HepG2 (cell line): ENCODE results near the gene PTGER4. TPM values are rescaled to one million over a fixed set of nuclear protein-coding genes. Genes with fewer than 3 reads are reported as not detected.

Experiments used
- ATAC-seq: fragments of 200-7000 bp; cut with Tn5 transposase; 3 replicates; pipeline ENCODE4 v1.9.1; 2020; ENCODE audit warnings: mild to moderate bottlenecking, moderate library complexity
- BruUV-seq: library from RNA; stranded (reverse); fragments of 400-500 nt; replicated peaks from 2 replicates; lab custom pipeline; 2021; lab: Mats Ljungman, UMichigan
- CTCF ChIA-PET: fragments of 300-600 bp; formaldehyde crosslinking; extraction: SDS; loops from one replicate; lab custom pipeline; 2021; ENCODE audit warnings: low total read pairs, inconsistent platforms, low intra/inter-chr PET ratio; lab: Yijun Ruan, JAX
- POLR2A ChIA-PET: fragments of 350-600 bp; sonication (Branson Sonifier 250); formaldehyde crosslinking; loops from one replicate; lab custom pipeline; 2020; ENCODE audit warnings: antibody characterized with exemption, inconsistent platforms; lab: Yijun Ruan, JAX
- DNase-seq: peaks from one replicate; pipeline ENCODE4 v3.0.0-alpha.2; 2015; ENCODE audit warnings: low spot score
- FAIRE-seq: peaks from 3 replicates; lab custom pipeline; 2011; peaks lifted over from hg19 to GRCh38; lab: Jason Lieb, UNC
- H2AFZ ChIP-seq: one replicate; pipeline ENCODE4 v1.6.1; 2011; ENCODE audit warnings: low read length, inconsistent platforms
- H3K27ac ChIP-seq: fragments of 300-600 bp; 3 replicates; pipeline ENCODE4 v1.8.0; 2011; ENCODE audit warnings: mixed run types, mild to moderate bottlenecking, mixed read lengths, low read length, inconsistent platforms; ENCODE audit not compliant: insufficient read depth; ENCODE audit errors: extremely low read length
- H3K27me3 ChIP-seq, 2 experiments: fragments of 200-600 bp in 1 of 2; 2 replicates in 1 of 2; 3 replicates in 1 of 2; pipeline versions ENCODE4 v1.6.0 to v1.8.0; 2011; ENCODE audit warnings: low read length in 2 of 2, mild to moderate bottlenecking in 2 of 2, moderate library complexity in 2 of 2, inconsistent platforms in 1 of 2; ENCODE audit not compliant: insufficient read depth in 2 of 2, control insufficient read depth in 1 of 2
- H3K36me3 ChIP-seq, 2 experiments: fragments of 200-600 bp in 1 of 2; replicated peaks in 1 of 2; 2 replicates in 1 of 2; 3 replicates in 1 of 2; pipeline versions ENCODE4 v1.5.1 to v1.8.0; 2011; ENCODE audit warnings: low read length in 2 of 2, inconsistent platforms in 1 of 2; ENCODE audit not compliant: insufficient read depth in 2 of 2, control insufficient read depth in 1 of 2
- H3K4me1 ChIP-seq: 2 replicates; pipeline ENCODE4 v1.5.1; 2012; ENCODE audit warnings: low read length, inconsistent platforms; ENCODE audit not compliant: insufficient read depth
- H3K4me2 ChIP-seq: 2 replicates; pipeline ENCODE4 v1.6.0; 2011; ENCODE audit warnings: low read depth, low read length, inconsistent platforms
- H3K4me3 ChIP-seq, 3 experiments: fragments of 200-600 bp in 1 of 3; sonication (generic), shearing (Covaris generic) in 1 of 3; replicated peaks in 1 of 3; 2 replicates each; pipeline ENCODE4 v1.5.1; 2011 to 2016; ENCODE audit warnings: low read length in 3 of 3, inconsistent platforms in 2 of 3, low read depth in 2 of 3, mild to moderate bottlenecking in 2 of 3, control low read depth in 1 of 3, mixed read lengths in 1 of 3; ENCODE audit not compliant: insufficient read depth in 1 of 3
- H3K79me2 ChIP-seq: one replicate; pipeline ENCODE4 v1.6.1; 2011; ENCODE audit warnings: low read length, inconsistent platforms; ENCODE audit not compliant: insufficient read depth
- H3K9ac ChIP-seq: 2 replicates; pipeline ENCODE4 v1.6.0; 2011; ENCODE audit warnings: mild to moderate bottlenecking, low read depth, low read length, inconsistent platforms; ENCODE audit not compliant: insufficient read depth
- H3K9me3 ChIP-seq: 2 replicates; pipeline ENCODE4 v1.5.1; 2012; ENCODE audit warnings: mild to moderate bottlenecking, low read length
- H4K20me1 ChIP-seq: 2 replicates; pipeline ENCODE4 v1.6.0; 2011; ENCODE audit warnings: inconsistent platforms, mild to moderate bottlenecking, low read length, moderate library complexity; ENCODE audit not compliant: insufficient read depth
- ARHGAP35 ChIP-seq: sonication (generic); formaldehyde crosslinking; IDR thresholded peaks from 2 replicates; pipeline ENCODE4 v1.9.0; 2022; ENCODE audit warnings: mild to moderate bottlenecking, inconsistent platforms, moderate library complexity, missing genetic modification reagents, borderline replicate concordance
- CENPT ChIP-seq: sonication (generic); formaldehyde crosslinking; IDR thresholded peaks from 2 replicates; pipeline ENCODE4 v1.8.0; 2022; ENCODE audit warnings: low read depth, mild to moderate bottlenecking, moderate library complexity, missing genetic modification reagents
- CREBL2 ChIP-seq: sonication (generic); formaldehyde crosslinking; IDR thresholded peaks from 2 replicates; pipeline ENCODE4 v1.8.1; 2023; ENCODE audit warnings: missing genetic modification reagents, mild to moderate bottlenecking, borderline replicate concordance
- IRX3 ChIP-seq: sonication (generic); formaldehyde crosslinking; IDR thresholded peaks from 2 replicates; pipeline ENCODE4 v1.8.1; 2023; ENCODE audit warnings: mild to moderate bottlenecking, low read depth, missing genetic modification reagents, borderline replicate concordance
- MTA1 ChIP-seq: sonication (generic); formaldehyde crosslinking; IDR thresholded peaks from 2 replicates; pipeline ENCODE4 v1.4.0; 2020; ENCODE audit warnings: missing genetic modification reagents, mild to moderate bottlenecking, borderline replicate concordance
- POGK ChIP-seq: sonication (generic); formaldehyde crosslinking; conservative IDR thresholded peaks from 2 replicates; pipeline ENCODE4 v1.8.0; 2022; ENCODE audit warnings: mild to moderate bottlenecking, moderate library complexity, missing genetic modification reagents
- SMARCE1 ChIP-seq: fragments of 450-650 bp; IDR thresholded peaks from 2 replicates; pipeline ENCODE4 v1.6.1; 2017; ENCODE audit warnings: borderline replicate concordance
- TCF7 ChIP-seq: sonication (generic); IDR thresholded peaks from 2 replicates; pipeline ENCODE4 v1.6.1; 2016; ENCODE audit warnings: antibody characterized with exemption, low read depth
- ZFP36L2 ChIP-seq: sonication (generic); formaldehyde crosslinking; IDR thresholded peaks from 2 replicates; pipeline ENCODE4 v1.4.0; 2020; ENCODE audit warnings: missing genetic modification reagents
- ZNF207 ChIP-seq: fragments of 450-650 bp; IDR thresholded peaks from 2 replicates; pipeline ENCODE4 v1.6.1; 2016; ENCODE audit warnings: antibody characterized with exemption, borderline replicate concordance
- ZNF225 ChIP-seq: sonication (generic); formaldehyde crosslinking; IDR thresholded peaks from 2 replicates; pipeline ENCODE4 v1.4.0; 2020; ENCODE audit warnings: mild to moderate bottlenecking, missing genetic modification reagents
- ZNF335 ChIP-seq: sonication (generic); formaldehyde crosslinking; IDR thresholded peaks from 2 replicates; pipeline ENCODE4 v1.4.0; 2020; ENCODE audit warnings: missing genetic modification reagents
- ZNF460 ChIP-seq: sonication (generic); formaldehyde crosslinking; IDR thresholded peaks from 2 replicates; pipeline ENCODE4 v1.5.1; 2020; ENCODE audit warnings: missing genetic modification reagents, mild to moderate bottlenecking, borderline replicate concordance
- ZNF556 ChIP-seq: sonication (generic); formaldehyde crosslinking; IDR thresholded peaks from 2 replicates; pipeline ENCODE4 v1.4.0; 2020; ENCODE audit warnings: mild to moderate bottlenecking, missing genetic modification reagents, borderline replicate concordance
- ZNF746 ChIP-seq: sonication (generic); formaldehyde crosslinking; IDR thresholded peaks from 2 replicates; pipeline ENCODE4 v1.8.0; 2022; ENCODE audit warnings: mild to moderate bottlenecking, missing genetic modification reagents
- ZSCAN30 ChIP-seq: sonication (generic); formaldehyde crosslinking; IDR thresholded peaks from 2 replicates; pipeline ENCODE4 v1.5.0; 2020; ENCODE audit warnings: mild to moderate bottlenecking, missing genetic modification reagents
- ZSCAN9 ChIP-seq: IDR thresholded peaks from 2 replicates; pipeline ENCODE4 v1.6.1; 2016; ENCODE audit warnings: borderline replicate concordance
- WGBS: methylation state at CpG from one replicate; pipeline ENCODE4 v1.1.6; 2017; ENCODE audit warnings: low lambda C conversion rate; 5-methylcytosine and 5-hydroxymethylcytosine counted together
- in situ Hi-C: cut with HindIII; loops from 2 replicates; pipeline ENCODE4 v1.10.0; 2017; ENCODE audit warnings: low pct_unique_long_range_greater_than_20kb; ENCODE audit not compliant: extremely low pct_ligation_motif_present
- intact Hi-C: fragments of 100-400 bp; cut with micrococcal nuclease; formaldehyde crosslinking; loops from one replicate; pipeline ENCODE4 v1.10.0; 2022; ENCODE audit not compliant: unreplicated experiment
- polyA plus RNA-seq, 8 experiments: library from polyadenylated mRNA; depleted of rRNA in 3 of 8; stranded (reverse) in 7 of 8; unstranded in 1 of 8; fragments of >200 nt; fragmentation: Illumina TruSeq in 4 of 8; extraction: Trizol in 4 of 8; gene quantifications; 2 replicates each; pipeline versions ENCODE4 v1.2.1 to v1.2.3, GENCODE V29; 2011 to 2016; ENCODE audit warnings: low read depth in 4 of 8, missing spikeins in 1 of 8, mixed read lengths in 1 of 8; ENCODE audit not compliant: insufficient read depth in 1 of 8
- total RNA-seq, 5 experiments: library from RNA; depleted of rRNA; stranded (reverse); fragments of >200 nt; fragmentation: Illumina TruSeq; extraction: Trizol; gene quantifications; 2 replicates each; pipeline ENCODE4 v1.2.3, GENCODE V29; 2016; ENCODE audit warnings: low read depth in 1 of 5
- TF ChIP-seq, protein P1 (sequence below): sonication (generic); formaldehyde crosslinking; IDR thresholded peaks from 2 replicates; pipeline ENCODE4 v1.5.1; 2020; ENCODE audit warnings: mild to moderate bottlenecking, missing genetic modification reagents, moderate library complexity

PTGER4 gene
- total and polyA plus RNA-seq, 2 of the 13 experiments (the other 11 are each of a cell fraction or from before 2014, with no cell fraction given) = 0.01 to 0.11 TPM

DNA sequence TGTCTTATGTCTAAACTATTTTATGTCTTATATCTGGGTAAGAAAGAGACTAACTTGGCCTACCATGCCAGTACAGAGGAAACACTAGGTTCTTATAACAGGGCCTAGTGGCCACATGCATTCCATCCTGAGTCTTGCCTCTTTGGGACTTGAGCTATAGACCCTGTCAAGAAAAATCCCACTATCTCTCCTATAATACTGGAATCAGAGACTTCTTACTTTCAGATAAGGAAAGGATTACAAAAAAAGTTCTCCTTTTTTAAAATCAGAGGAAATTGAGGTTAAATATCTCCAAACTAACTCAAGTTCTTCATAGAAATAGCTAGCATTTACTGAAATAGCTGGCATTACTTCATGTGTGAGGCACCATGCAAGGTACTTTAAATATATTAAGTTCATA lies 34.3 kb downstream of the PTGER4 start:
- in situ Hi-C loops = no loop called here
- ATAC-seq = no peak
- Histone ChIP-seq H3K36me3 (peaks cover 0 to 5% of the 10 kb centered on the region in 2 experiments; a peak in 2 of 5 replicates), H3K9ac (no peak overlapping the region), H3K79me2 (no peaks in the 10 kb centered on the region)
- CTCF ChIA-PET = no interaction called here
- no peak for TF ChIP-seq ZSCAN9 (CRISPR knock-in tag)
- TF ChIP-seq ZNF335 = no peak
- no peak for TF ChIP-seq ZFP36L2 (CRISPR knock-in tag)
- no peak for TF ChIP-seq TCF7
- TF ChIP-seq, all 625 proteins: peak for 0
- Histone ChIP-seq H3K4me2 (no peak overlapping the region), H4K20me1 (no peaks in the 10 kb centered on the region), H3K9me3 (no peaks in the 10 kb centered on the region), H3K4me3 (no peak overlapping the region), H3K27me3 (no peaks in the 10 kb centered on the region), H3K4me1 (no peaks in the 10 kb centered on the region), H3K27ac (no peak overlapping the region), H2AFZ (no peak overlapping the region)
- no peak for FAIRE-seq
- BruUV-seq = no TSS peak
- intact Hi-C loops = no loop called here
- DNase-seq = no peak
- POLR2A ChIA-PET = no interaction called here

- in situ Hi-C loops (no loop called here), intact Hi-C loops (no loop called here)
- peaks cover 0 to 5% of the 10 kb centered on the region in 2 experiments; a peak in 2 of 5 replicates for H3K36me3 ChIP-seq
- no peak for FAIRE-seq
- no peaks in the 10 kb centered on the region for H3K9me3 ChIP-seq
- no peak overlapping the region for H3K9ac ChIP-seq
- H3K27me3 ChIP-seq = no peaks in the 10 kb centered on the region
- no peaks in the 10 kb centered on the region for H3K79me2 ChIP-seq
- ChIA-PET CTCF (no interaction called here), POLR2A (no interaction called here)
- WGBS = 88% methylated on average over 2 of the region's 2 CpGs
- no peak for ATAC-seq
- H3K4me2 ChIP-seq = no peak overlapping the region
- BruUV-seq = no TSS peak
- no peaks in the 10 kb centered on the region for H4K20me1 ChIP-seq
- no peak overlapping the region for H3K27ac ChIP-seq
- H3K4me1 ChIP-seq = peaks cover 16% of the 10 kb centered on the region
- no peak overlapping the region for H3K4me3 ChIP-seq
- H2AFZ ChIP-seq = no peak overlapping the region
- DNase-seq = no peak
- TF ChIP-seq ZNF207 (no peak), ZSCAN30 (CRISPR knock-in tag) (no peak), ARHGAP35 (CRISPR knock-in tag) (no peak), IRX3 (CRISPR knock-in tag) (no peak), CENPT (CRISPR knock-in tag) (no peak), MTA1 (no peak), ZNF746 (CRISPR knock-in tag) (no peak), SMARCE1 (no peak), CREBL2 (CRISPR knock-in tag) (no peak), ZNF225 (no peak), ZNF556 (CRISPR knock-in tag) (no peak), ZNF460 (no peak), POGK (CRISPR knock-in tag) (no peak)
- TF ChIP-seq, protein P1, sequence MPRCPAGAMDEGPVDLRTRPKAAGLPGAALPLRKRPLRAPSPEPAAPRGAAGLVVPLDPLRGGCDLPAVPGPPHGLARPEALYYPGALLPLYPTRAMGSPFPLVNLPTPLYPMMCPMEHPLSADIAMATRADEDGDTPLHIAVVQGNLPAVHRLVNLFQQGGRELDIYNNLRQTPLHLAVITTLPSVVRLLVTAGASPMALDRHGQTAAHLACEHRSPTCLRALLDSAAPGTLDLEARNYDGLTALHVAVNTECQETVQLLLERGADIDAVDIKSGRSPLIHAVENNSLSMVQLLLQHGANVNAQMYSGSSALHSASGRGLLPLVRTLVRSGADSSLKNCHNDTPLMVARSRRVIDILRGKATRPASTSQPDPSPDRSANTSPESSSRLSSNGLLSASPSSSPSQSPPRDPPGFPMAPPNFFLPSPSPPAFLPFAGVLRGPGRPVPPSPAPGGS (CRISPR knock-in tag) = no peak
Observed at GRCh38 chr5:40716000-40716399, 36.3 kb downstream of the PTGER4 start.
